HepG2 (cell line): ENCODE measurements around the gene RAB24. TPM values are rescaled to one million over a fixed set of nuclear protein-coding genes. Genes with fewer than 3 reads are reported as not detected.
A peak's percentile ranks its signal among the peaks of the same experiment; 100 is the strongest.

Experiments used
- ATAC-seq: fragments of 200-7000 bp; cut with Tn5 transposase; 3 replicates; pipeline ENCODE4 v1.9.1; 2020; ENCODE audit warnings: mild to moderate bottlenecking, moderate library complexity
- BruUV-seq: library from RNA; stranded (reverse); fragments of 400-500 nt; replicated peaks from 2 replicates; lab custom pipeline; 2021; lab: Mats Ljungman, UMichigan
- CTCF ChIA-PET: fragments of 300-600 bp; formaldehyde crosslinking; extraction: SDS; loops from one replicate; lab custom pipeline; 2021; ENCODE audit warnings: low total read pairs, inconsistent platforms, low intra/inter-chr PET ratio; lab: Yijun Ruan, JAX
- POLR2A ChIA-PET: fragments of 350-600 bp; sonication (Branson Sonifier 250); formaldehyde crosslinking; loops from one replicate; lab custom pipeline; 2020; ENCODE audit warnings: antibody characterized with exemption, inconsistent platforms; lab: Yijun Ruan, JAX
- DNase-seq: peaks from one replicate; pipeline ENCODE4 v3.0.0-alpha.2; 2015; ENCODE audit warnings: low spot score
- FAIRE-seq: peaks from 3 replicates; lab custom pipeline; 2011; peaks lifted over from hg19 to GRCh38; lab: Jason Lieb, UNC
- H2AFZ ChIP-seq: one replicate; pipeline ENCODE4 v1.6.1; 2011; ENCODE audit warnings: low read length, inconsistent platforms
- H3K27ac ChIP-seq: fragments of 300-600 bp; 3 replicates; pipeline ENCODE4 v1.8.0; 2011; ENCODE audit warnings: mixed run types, mild to moderate bottlenecking, mixed read lengths, low read length, inconsistent platforms; ENCODE audit not compliant: insufficient read depth; ENCODE audit errors: extremely low read length
- H3K27me3 ChIP-seq, 2 experiments: fragments of 200-600 bp in 1 of 2; 2 replicates in 1 of 2; 3 replicates in 1 of 2; pipeline versions ENCODE4 v1.6.0 to v1.8.0; 2011; ENCODE audit warnings: low read length in 2 of 2, mild to moderate bottlenecking in 2 of 2, moderate library complexity in 2 of 2, inconsistent platforms in 1 of 2; ENCODE audit not compliant: insufficient read depth in 2 of 2, control insufficient read depth in 1 of 2
- H3K36me3 ChIP-seq, 2 experiments: fragments of 200-600 bp in 1 of 2; replicated peaks in 1 of 2; 2 replicates in 1 of 2; 3 replicates in 1 of 2; pipeline versions ENCODE4 v1.5.1 to v1.8.0; 2011; ENCODE audit warnings: low read length in 2 of 2, inconsistent platforms in 1 of 2; ENCODE audit not compliant: insufficient read depth in 2 of 2, control insufficient read depth in 1 of 2
- H3K4me1 ChIP-seq: 2 replicates; pipeline ENCODE4 v1.5.1; 2012; ENCODE audit warnings: low read length, inconsistent platforms; ENCODE audit not compliant: insufficient read depth
- H3K4me2 ChIP-seq: 2 replicates; pipeline ENCODE4 v1.6.0; 2011; ENCODE audit warnings: low read depth, low read length, inconsistent platforms
- H3K4me3 ChIP-seq, 3 experiments: fragments of 200-600 bp in 1 of 3; sonication (generic), shearing (Covaris generic) in 1 of 3; replicated peaks in 1 of 3; 2 replicates each; pipeline ENCODE4 v1.5.1; 2011 to 2016; ENCODE audit warnings: low read length in 3 of 3, inconsistent platforms in 2 of 3, low read depth in 2 of 3, mild to moderate bottlenecking in 2 of 3, control low read depth in 1 of 3, mixed read lengths in 1 of 3; ENCODE audit not compliant: insufficient read depth in 1 of 3
- H3K79me2 ChIP-seq: one replicate; pipeline ENCODE4 v1.6.1; 2011; ENCODE audit warnings: low read length, inconsistent platforms; ENCODE audit not compliant: insufficient read depth
- H3K9ac ChIP-seq: 2 replicates; pipeline ENCODE4 v1.6.0; 2011; ENCODE audit warnings: mild to moderate bottlenecking, low read depth, low read length, inconsistent platforms; ENCODE audit not compliant: insufficient read depth
- H3K9me3 ChIP-seq: 2 replicates; pipeline ENCODE4 v1.5.1; 2012; ENCODE audit warnings: mild to moderate bottlenecking, low read length
- H4K20me1 ChIP-seq: 2 replicates; pipeline ENCODE4 v1.6.0; 2011; ENCODE audit warnings: inconsistent platforms, mild to moderate bottlenecking, low read length, moderate library complexity; ENCODE audit not compliant: insufficient read depth
- ARHGAP35 ChIP-seq: sonication (generic); formaldehyde crosslinking; IDR thresholded peaks from 2 replicates; pipeline ENCODE4 v1.9.0; 2022; ENCODE audit warnings: mild to moderate bottlenecking, inconsistent platforms, moderate library complexity, missing genetic modification reagents, borderline replicate concordance
- ETV5 ChIP-seq: IDR thresholded peaks from 2 replicates; pipeline ENCODE4 v1.6.1; 2018; ENCODE audit warnings: missing biosample characterization, missing genetic modification reagents, inconsistent platforms, borderline replicate concordance
- GABPA ChIP-seq, 2 experiments: IDR thresholded peaks; 2 replicates each; pipeline ENCODE4 v1.6.1; 2011 to 2016; ENCODE audit warnings: low read depth in 2 of 2, low read length in 1 of 2, missing biosample characterization in 1 of 2, missing genetic modification characterization in 1 of 2
- GATAD2A ChIP-seq: IDR thresholded peaks from 2 replicates; pipeline ENCODE4 v1.6.1; 2016
- KMT2A ChIP-seq: sonication (generic); formaldehyde crosslinking; IDR thresholded peaks from 2 replicates; pipeline ENCODE4 v1.4.0; 2020; ENCODE audit warnings: missing genetic modification reagents
- MAFF ChIP-seq: IDR thresholded peaks from 2 replicates; pipeline ENCODE4 v1.6.1; 2011; ENCODE audit warnings: low read depth, low read length, improper control_type of control experiment
- ZC3H13 ChIP-seq: sonication (generic); formaldehyde crosslinking; IDR thresholded peaks from 2 replicates; pipeline ENCODE4 v1.8.1; 2023; ENCODE audit warnings: mild to moderate bottlenecking, missing genetic modification reagents, moderate library complexity
- ZFP36 ChIP-seq: fragments of 150-350 bp; IDR thresholded peaks from 2 replicates; pipeline ENCODE4 v1.6.1; 2018; ENCODE audit warnings: borderline replicate concordance, low read length, low read depth; ENCODE audit not compliant: partially characterized antibody
- ZNF20 ChIP-seq: sonication (generic); formaldehyde crosslinking; IDR thresholded peaks from 2 replicates; pipeline ENCODE4 v1.4.0; 2020; ENCODE audit warnings: mild to moderate bottlenecking, moderate library complexity, missing genetic modification reagents
- ZNF331 ChIP-seq: sonication (generic); formaldehyde crosslinking; IDR thresholded peaks from 2 replicates; pipeline ENCODE4 v1.4.0; 2020; ENCODE audit warnings: missing genetic modification reagents
- ZNF619 ChIP-seq: sonication (generic); formaldehyde crosslinking; IDR thresholded peaks from 2 replicates; pipeline ENCODE4 v1.4.0; 2020; ENCODE audit warnings: mild to moderate bottlenecking, missing genetic modification reagents
- ZNF660 ChIP-seq: sonication (generic); formaldehyde crosslinking; IDR thresholded peaks from 2 replicates; pipeline ENCODE4 v1.5.1; 2020; ENCODE audit warnings: mild to moderate bottlenecking, low read depth, missing genetic modification reagents, borderline replicate concordance
- WGBS: methylation state at CpG from one replicate; pipeline ENCODE4 v1.1.6; 2017; ENCODE audit warnings: low lambda C conversion rate; 5-methylcytosine and 5-hydroxymethylcytosine counted together
- in situ Hi-C: cut with HindIII; loops from 2 replicates; pipeline ENCODE4 v1.10.0; 2017; ENCODE audit warnings: low pct_unique_long_range_greater_than_20kb; ENCODE audit not compliant: extremely low pct_ligation_motif_present
- intact Hi-C: fragments of 100-400 bp; cut with micrococcal nuclease; formaldehyde crosslinking; loops from one replicate; pipeline ENCODE4 v1.10.0; 2022; ENCODE audit not compliant: unreplicated experiment
- polyA plus RNA-seq, 8 experiments: library from polyadenylated mRNA; depleted of rRNA in 3 of 8; stranded (reverse) in 7 of 8; unstranded in 1 of 8; fragments of >200 nt; fragmentation: Illumina TruSeq in 4 of 8; extraction: Trizol in 4 of 8; gene quantifications; 2 replicates each; pipeline versions ENCODE4 v1.2.1 to v1.2.3, GENCODE V29; 2011 to 2016; ENCODE audit warnings: low read depth in 4 of 8, missing spikeins in 1 of 8, mixed read lengths in 1 of 8; ENCODE audit not compliant: insufficient read depth in 1 of 8
- total RNA-seq, 5 experiments: library from RNA; depleted of rRNA; stranded (reverse); fragments of >200 nt; fragmentation: Illumina TruSeq; extraction: Trizol; gene quantifications; 2 replicates each; pipeline ENCODE4 v1.2.3, GENCODE V29; 2016; ENCODE audit warnings: low read depth in 1 of 5
- TF ChIP-seq, protein P1 (sequence below): sonication (generic); formaldehyde crosslinking; IDR thresholded peaks from 2 replicates; pipeline ENCODE4 v1.9.0; 2022; ENCODE audit warnings: low read depth, missing genetic modification reagents
- TF ChIP-seq, protein P2 (sequence below): fragments of 450-650 bp; IDR thresholded peaks from 2 replicates; pipeline ENCODE4 v1.6.1; 2016
- TF ChIP-seq, protein P3 (sequence below): sonication (generic); formaldehyde crosslinking; IDR thresholded peaks from 2 replicates; pipeline ENCODE4 v1.4.0; 2020; ENCODE audit warnings: missing genetic modification reagents, mild to moderate bottlenecking, borderline replicate concordance
- TF ChIP-seq, protein P4 (sequence below): sonication (generic); formaldehyde crosslinking; IDR thresholded peaks from 2 replicates; pipeline ENCODE4 v1.4.0; 2020; ENCODE audit warnings: missing genetic modification reagents

The RAB24 gene
- total and polyA plus RNA-seq, 2 of the 13 experiments (the other 11 are each of a cell fraction or from before 2014, with no cell fraction given) = 22.9 to 63.7 TPM

DNA sequence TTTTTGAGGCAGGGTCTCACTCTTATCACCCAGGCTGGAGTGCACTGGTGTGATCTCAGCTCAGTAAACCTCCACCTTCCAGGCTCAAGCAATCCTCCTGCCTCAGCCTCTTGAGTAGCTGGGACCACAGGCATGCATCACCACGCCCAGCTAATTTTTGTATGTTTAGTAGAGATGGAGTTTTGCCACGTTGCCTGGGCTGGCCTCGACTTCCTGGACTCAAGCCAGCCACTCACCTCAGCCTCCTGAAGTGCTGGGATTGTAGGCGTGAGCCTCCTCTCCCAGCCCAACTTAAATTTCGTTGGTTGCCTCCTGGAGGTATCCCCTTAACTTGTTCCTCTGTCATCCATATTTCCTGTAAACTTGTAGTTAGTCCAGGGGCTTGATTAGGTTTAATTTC, 47.2 kb downstream of the RAB24 start (continued):
- TF ChIP-seq, protein P1, sequence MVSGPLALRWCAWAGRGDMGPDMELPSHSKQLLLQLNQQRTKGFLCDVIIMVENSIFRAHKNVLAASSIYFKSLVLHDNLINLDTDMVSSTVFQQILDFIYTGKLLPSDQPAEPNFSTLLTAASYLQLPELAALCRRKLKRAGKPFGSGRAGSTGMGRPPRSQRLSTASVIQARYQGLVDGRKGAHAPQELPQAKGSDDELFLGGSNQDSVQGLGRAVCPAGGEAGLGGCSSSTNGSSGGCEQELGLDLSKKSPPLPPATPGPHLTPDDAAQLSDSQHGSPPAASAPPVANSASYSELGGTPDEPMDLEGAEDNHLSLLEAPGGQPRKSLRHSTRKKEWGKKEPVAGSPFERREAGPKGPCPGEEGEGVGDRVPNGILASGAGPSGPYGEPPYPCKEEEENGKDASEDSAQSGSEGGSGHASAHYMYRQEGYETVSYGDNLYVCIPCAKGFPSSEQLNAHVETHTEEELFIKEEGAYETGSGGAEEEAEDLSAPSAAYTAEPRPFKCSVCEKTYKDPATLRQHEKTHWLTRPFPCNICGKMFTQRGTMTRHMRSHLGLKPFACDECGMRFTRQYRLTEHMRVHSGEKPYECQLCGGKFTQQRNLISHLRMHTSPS (CRISPR knock-in tag) = no peak
- TF ChIP-seq ARHGAP35 (CRISPR knock-in tag) (no peak), KMT2A (no peak), GATAD2A (no peak), ZFP36 (no peak), ZNF331 (CRISPR knock-in tag) (no peak)

DNA sequence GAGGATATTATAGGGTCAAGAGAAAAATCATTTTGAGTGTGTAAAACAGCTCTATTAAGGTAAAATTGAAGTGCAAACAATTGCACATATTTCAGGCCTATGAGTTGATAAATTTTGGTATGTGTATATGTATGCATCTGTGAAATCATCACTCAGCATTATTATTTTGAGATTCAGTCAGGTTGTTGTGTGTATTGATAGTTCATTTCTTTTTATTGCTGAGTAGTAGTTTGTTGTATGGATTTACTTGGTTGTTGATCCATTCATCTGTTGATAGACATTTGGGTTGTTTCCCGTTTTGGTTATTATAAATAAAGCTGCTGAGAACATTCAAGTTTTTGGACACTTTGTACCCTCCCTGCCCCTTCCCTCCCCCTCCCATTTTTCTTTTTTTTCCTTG, 50.3 kb downstream of the RAB24 start:
- ATAC-seq (no peak), DNase-seq (no peak), FAIRE-seq (no peak)
- intact Hi-C loops (no loop called here), in situ Hi-C loops (no loop called here)
- Histone ChIP-seq H3K9me3 (no peaks in the 10 kb centered on the region), H3K9ac (no peak overlapping the region), H3K4me2 (no peak overlapping the region), H3K4me3 (no peak overlapping the region), H3K4me1 (peaks cover 8% of the 10 kb centered on the region; the same call in 1 of the 2 replicates), H3K79me2 (no peaks in the 10 kb centered on the region), H4K20me1 (no peaks in the 10 kb centered on the region), H3K27me3 (peaks cover 0 to 4% of the 10 kb centered on the region in 2 experiments; a peak in 1 of 5 replicates), H3K36me3 (no peaks in the 10 kb centered on the region), H3K27ac (no peak overlapping the region), H2AFZ (no peak overlapping the region)
- no TSS peak for BruUV-seq
- POLR2A ChIA-PET = no interaction called here
- WGBS = 0% methylated on average over 1 of the region's 1 CpG
- CTCF ChIA-PET = no interaction called here
- TF ChIP-seq, protein P2, sequence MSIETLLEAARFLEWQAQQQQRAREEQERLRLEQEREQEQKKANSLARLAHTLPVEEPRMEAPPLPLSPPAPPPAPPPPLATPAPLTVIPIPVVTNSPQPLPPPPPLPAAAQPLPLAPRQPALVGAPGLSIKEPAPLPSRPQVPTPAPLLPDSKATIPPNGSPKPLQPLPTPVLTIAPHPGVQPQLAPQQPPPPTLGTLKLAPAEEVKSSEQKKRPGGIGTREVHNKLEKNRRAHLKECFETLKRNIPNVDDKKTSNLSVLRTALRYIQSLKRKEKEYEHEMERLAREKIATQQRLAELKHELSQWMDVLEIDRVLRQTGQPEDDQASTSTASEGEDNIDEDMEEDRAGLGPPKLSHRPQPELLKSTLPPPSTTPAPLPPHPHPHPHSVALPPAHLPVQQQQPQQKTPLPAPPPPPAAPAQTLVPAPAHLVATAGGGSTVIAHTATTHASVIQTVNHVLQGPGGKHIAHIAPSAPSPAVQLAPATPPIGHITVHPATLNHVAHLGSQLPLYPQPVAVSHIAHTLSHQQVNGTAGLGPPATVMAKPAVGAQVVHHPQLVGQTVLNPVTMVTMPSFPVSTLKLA = no peak
- TF ChIP-seq GABPA (IDR thresholded peaks at IDR 0.05; ENCODE audit: low read depth, low read length) (no peak), GABPA (CRISPR knock-in tag; IDR thresholded peaks at IDR 0.05; ENCODE audit: low read depth) (no peak), ZC3H13 (CRISPR knock-in tag) (no peak), ZNF660 (CRISPR knock-in tag) (no peak), MAFF (peak; percentile 60), ZNF20 (CRISPR knock-in tag) (no peak), ZNF619 (CRISPR knock-in tag) (no peak), ETV5 (no peak)
- TF ChIP-seq, protein P3, sequence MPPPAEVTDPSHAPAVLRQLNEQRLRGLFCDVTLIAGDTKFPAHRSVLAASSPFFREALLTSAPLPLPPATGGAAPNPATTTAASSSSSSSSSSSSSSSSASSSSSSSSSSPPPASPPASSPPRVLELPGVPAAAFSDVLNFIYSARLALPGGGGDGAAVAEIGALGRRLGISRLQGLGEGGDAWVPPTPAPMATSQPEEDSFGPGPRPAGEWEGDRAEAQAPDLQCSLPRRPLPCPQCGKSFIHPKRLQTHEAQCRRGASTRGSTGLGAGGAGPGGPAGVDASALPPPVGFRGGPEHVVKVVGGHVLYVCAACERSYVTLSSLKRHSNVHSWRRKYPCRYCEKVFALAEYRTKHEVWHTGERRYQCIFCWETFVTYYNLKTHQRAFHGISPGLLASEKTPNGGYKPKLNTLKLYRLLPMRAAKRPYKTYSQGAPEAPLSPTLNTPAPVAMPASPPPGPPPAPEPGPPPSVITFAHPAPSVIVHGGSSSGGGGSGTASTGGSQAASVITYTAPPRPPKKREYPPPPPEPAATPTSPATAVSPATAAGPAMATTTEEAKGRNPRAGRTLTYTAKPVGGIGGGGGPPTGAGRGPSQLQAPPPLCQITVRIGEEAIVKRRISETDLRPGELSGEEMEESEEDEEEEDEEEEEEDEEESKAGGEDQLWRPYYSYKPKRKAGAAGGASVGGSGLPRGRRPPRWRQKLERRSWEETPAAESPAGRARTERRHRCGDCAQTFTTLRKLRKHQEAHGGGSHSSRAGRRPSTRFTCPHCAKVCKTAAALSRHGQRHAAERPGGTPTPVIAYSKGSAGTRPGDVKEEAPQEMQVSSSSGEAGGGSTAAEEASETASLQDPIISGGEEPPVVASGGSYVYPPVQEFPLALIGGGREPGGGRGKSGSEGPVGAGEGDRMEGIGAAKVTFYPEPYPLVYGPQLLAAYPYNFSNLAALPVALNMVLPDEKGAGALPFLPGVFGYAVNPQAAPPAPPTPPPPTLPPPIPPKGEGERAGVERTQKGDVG (CRISPR knock-in tag) = no peak
- TF ChIP-seq, protein P4, sequence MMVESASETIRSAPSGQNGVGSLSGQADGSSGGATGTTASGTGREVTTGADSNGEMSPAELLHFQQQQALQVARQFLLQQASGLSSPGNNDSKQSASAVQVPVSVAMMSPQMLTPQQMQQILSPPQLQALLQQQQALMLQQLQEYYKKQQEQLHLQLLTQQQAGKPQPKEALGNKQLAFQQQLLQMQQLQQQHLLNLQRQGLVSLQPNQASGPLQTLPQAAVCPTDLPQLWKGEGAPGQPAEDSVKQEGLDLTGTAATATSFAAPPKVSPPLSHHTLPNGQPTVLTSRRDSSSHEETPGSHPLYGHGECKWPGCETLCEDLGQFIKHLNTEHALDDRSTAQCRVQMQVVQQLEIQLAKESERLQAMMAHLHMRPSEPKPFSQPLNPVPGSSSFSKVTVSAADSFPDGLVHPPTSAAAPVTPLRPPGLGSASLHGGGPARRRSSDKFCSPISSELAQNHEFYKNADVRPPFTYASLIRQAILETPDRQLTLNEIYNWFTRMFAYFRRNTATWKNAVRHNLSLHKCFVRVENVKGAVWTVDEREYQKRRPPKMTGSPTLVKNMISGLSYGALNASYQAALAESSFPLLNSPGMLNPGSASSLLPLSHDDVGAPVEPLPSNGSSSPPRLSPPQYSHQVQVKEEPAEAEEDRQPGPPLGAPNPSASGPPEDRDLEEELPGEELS (CRISPR knock-in tag) = no peak
